Measurements from ENCODE around the gene APOH. TPM values are rescaled to one million over a fixed set of nuclear protein-coding genes. Genes with fewer than 3 reads are reported as not detected.
A peak's percentile ranks its signal among the peaks of the same experiment; 100 is the strongest.

APOH gene
- polyA plus RNA-seq, 1 of the 3 experiments (the other 2 are of a cell fraction): not detected

- Histone ChIP-seq H4K20me1 (ENCODE audit: insufficient read depth) (no peaks in the 10 kb centered on the region), H3K27ac (ENCODE audit: low read depth in 2 of 2, low read length in 1 of 2) (peak overlapping the region; percentile 39 to 85; a peak in 3 of 4 replicates), H3K9me2 (no peaks in the 10 kb centered on the region), H3K9ac (peak overlapping the region; percentile 46; the same call in 1 of the 2 replicates), H2AFZ (ENCODE audit: low read depth) (peak overlapping the region; percentile 42), H3K4me2 (peak overlapping the region; percentile 73), H3F3A (replicated peaks; ENCODE audit: insufficient read depth) (peaks cover 58% of the 10 kb centered on the region), H3K4me1 (ENCODE audit: control insufficient read depth in 1 of 2, insufficient read depth in 2 of 2, low read depth in 1 of 2, low read length in 1 of 2) (peaks cover 3 to 37% of the 10 kb centered on the region in 2 experiments; a peak in 3 of 4 replicates), H3K79me2 (ENCODE audit: insufficient read depth) (peaks cover 6% of the 10 kb centered on the region; the same call in 1 of the 2 replicates), H3K9me3 (no peaks in the 10 kb centered on the region), H3K27me3 (ENCODE audit: insufficient read depth) (no peaks in the 10 kb centered on the region), H3K36me3 (replicated peaks in 1 of 2; ENCODE audit: control insufficient read depth in 1 of 2, insufficient read depth in 2 of 2, low read length in 1 of 2) (no peaks in the 10 kb centered on the region), H3K4me3 (ENCODE audit: low read depth in 2 of 2, low read length in 1 of 2) (peak overlapping the region in 1 of 2 experiments; percentile 13; a peak in 2 of 4 replicates)
- no peak for DNase-seq
- POLR2A ChIA-PET: no interaction called here
- 9% methylated on average over 5 of the region's 5 CpGs for WGBS (ENCODE audit: low lambda C conversion rate)
- CTCF ChIA-PET: interaction anchor here (0.6 to 1.0 kb wide), 2 partner anchors 34 to 401 kb away, joined by 3 read pairs; no protein-coding TSS in a partner anchor
- TF ChIP-seq SMC3 (IDR thresholded peaks at IDR 0.05; ENCODE audit: low read depth, low read length) (no peak), PBX3 (IDR thresholded peaks at IDR 0.05) (peak; percentile 95), RAD21 (IDR thresholded peaks at IDR 0.05; ENCODE audit: low read length) (no peak), IRF3 (IDR thresholded peaks at IDR 0.05; ENCODE audit: low read depth, low read length) (no peak), NFIC (IDR thresholded peaks at IDR 0.05; ENCODE audit: borderline replicate concordance) (peak; percentile 92), MEF2A (IDR thresholded peaks at IDR 0.05; ENCODE audit: borderline replicate concordance, low read depth) (peak; percentile 58; the same call in 1 of the 2 replicates), EP300 (IDR thresholded peaks at IDR 0.05; ENCODE audit: borderline replicate concordance in 1 of 2, low read depth in 1 of 2, low read length in 1 of 2) (peak; percentile 28 to 97; a peak in 3 of 4 replicates), ELF1 (IDR thresholded peaks at IDR 0.05) (no peak; the same call in 1 of the 2 replicates), GATA2 (CRISPR knock-in tag; IDR thresholded peaks at IDR 0.05) (no peak), CTCF (IDR thresholded peaks at IDR 0.05) (no peak), JUND (IDR thresholded peaks at IDR 0.05) (peak; percentile 99), YY1 (IDR thresholded peaks at IDR 0.05; ENCODE audit: low read depth) (peak; percentile 54; the same call in 1 of the 2 replicates), RCOR1 (IDR thresholded peaks at IDR 0.05; ENCODE audit: low read length) (no peak), MXI1 (IDR thresholded peaks at IDR 0.05; ENCODE audit: low read depth, low read length) (no peak), TAF1 (IDR thresholded peaks at IDR 0.05; ENCODE audit: borderline replicate concordance, low read depth, low read length) (peak; percentile 41; the same call in 1 of the 2 replicates), CHD2 (IDR thresholded peaks at IDR 0.05; ENCODE audit: low read length, partially characterized antibody) (no peak), SIN3A (IDR thresholded peaks at IDR 0.05; ENCODE audit: borderline replicate concordance, low read depth, low read length) (peak; percentile 76; the same call in 1 of the 2 replicates), MAX (IDR thresholded peaks at IDR 0.05; ENCODE audit: low read depth) (no peak), GABPA (IDR thresholded peaks at IDR 0.05; ENCODE audit: low read depth) (no peak), FOSL2 (IDR thresholded peaks at IDR 0.05; ENCODE audit: borderline replicate concordance, low read depth) (peak; percentile 95), REST (IDR thresholded peaks at IDR 0.05; ENCODE audit: low read depth, low read length) (peak; percentile 12; the same call in 1 of the 2 replicates), RXRA (IDR thresholded peaks at IDR 0.05; ENCODE audit: borderline replicate concordance, low read depth) (peak; percentile 74; the same call in 1 of the 2 replicates), FOXM1 (IDR thresholded peaks at IDR 0.05; ENCODE audit: low read depth) (peak; percentile 90), EZH2phosphoT487 (IDR thresholded peaks at IDR 0.05; ENCODE audit: borderline replicate concordance, low read depth) (no peak)
Observed at GRCh38 chr17:66272811-66273585, 43.8 kb upstream of the APOH start.

Data from SK-N-SH (cell line).